Liver (tissue), 9 donors: ENCODE data around the gene MRPL49. TPM values are rescaled to one million over a fixed set of nuclear protein-coding genes. Genes with fewer than 3 reads are reported as not detected.

ENCODE experiments used
- DNase-seq: peaks from one replicate; pipeline ENCODE4 v3.0.0-alpha.2; 2017; ENCODE audit warnings: low spot score
- H3K27ac ChIP-seq, 2 donors: one replicate each; pipeline ENCODE4 v1.7.0; 2013; ENCODE audit warnings: inconsistent platforms in 2 of 2, low read length in 2 of 2, control low read depth in 1 of 2, low read depth in 1 of 2, mild to moderate bottlenecking in 1 of 2
- H3K27me3 ChIP-seq, 4 donors: one replicate each; pipeline versions ENCODE4 v1.6.1 to v1.7.0; 2013; ENCODE audit warnings: low read length in 3 of 4, inconsistent platforms in 1 of 4, mild to moderate bottlenecking in 1 of 4, moderate library complexity in 1 of 4; ENCODE audit not compliant: control insufficient read depth in 4 of 4, insufficient read depth in 4 of 4
- H3K36me3 ChIP-seq, 4 donors: one replicate each; pipeline versions ENCODE4 v1.6.1 to v1.7.0; 2013; ENCODE audit warnings: low read length in 3 of 4, mild to moderate bottlenecking in 3 of 4, low read depth in 1 of 4, moderate library complexity in 1 of 4; ENCODE audit not compliant: control insufficient read depth in 4 of 4, insufficient read depth in 3 of 4
- H3K4me1 ChIP-seq, 4 donors: one replicate each; pipeline versions ENCODE4 v1.6.1 to v1.7.0; 2013; ENCODE audit warnings: low read length in 3 of 4, mild to moderate bottlenecking in 3 of 4, moderate library complexity in 1 of 4; ENCODE audit not compliant: control insufficient read depth in 4 of 4, insufficient read depth in 4 of 4
- H3K4me3 ChIP-seq, 3 donors: one replicate each; pipeline versions ENCODE4 v1.6.1 to v1.7.0; 2013; ENCODE audit warnings: low read length in 3 of 3, control low read depth in 1 of 3, low read depth in 1 of 3, mild to moderate bottlenecking in 1 of 3
- H3K9ac ChIP-seq, 2 donors: one replicate each; pipeline ENCODE4 v1.7.0; 2013; ENCODE audit warnings: low read length in 2 of 2, mild to moderate bottlenecking in 2 of 2, moderate library complexity in 2 of 2, control low read depth in 1 of 2, low read depth in 1 of 2
- H3K9me3 ChIP-seq, 4 donors: one replicate each; pipeline versions ENCODE4 v1.6.1 to v1.7.0; 2013; ENCODE audit warnings: low read length in 3 of 4; ENCODE audit not compliant: control insufficient read depth in 4 of 4
- FOXA1 ChIP-seq: IDR thresholded peaks from 2 replicates; pipeline ENCODE4 v1.6.1; 2016; ENCODE audit warnings: antibody characterized with exemption
- FOXA2 ChIP-seq: IDR thresholded peaks from 2 replicates; pipeline ENCODE4 v1.6.1; 2016; ENCODE audit warnings: antibody characterized with exemption
- GABPA ChIP-seq, 2 donors: IDR thresholded peaks in 1 of 2; conservative IDR thresholded peaks in 1 of 2; 2 replicates each; pipeline ENCODE4 v1.6.1; 2016; ENCODE audit warnings: antibody characterized with exemption in 2 of 2, mild to moderate bottlenecking in 1 of 2, moderate library complexity in 1 of 2
- HNF4A ChIP-seq, 2 donors: conservative IDR thresholded peaks; 2 replicates each; pipeline ENCODE4 v1.6.1; 2016; ENCODE audit warnings: antibody characterized with exemption in 2 of 2, mild to moderate bottlenecking in 2 of 2
- HNF4G ChIP-seq: IDR thresholded peaks from 2 replicates; pipeline ENCODE4 v1.6.1; 2016; ENCODE audit warnings: antibody characterized with exemption
- JUND ChIP-seq, 2 donors: IDR thresholded peaks; 2 replicates each; pipeline ENCODE4 v1.6.1; 2016; ENCODE audit warnings: antibody characterized with exemption in 2 of 2
- NR2F2 ChIP-seq: IDR thresholded peaks from 2 replicates; pipeline ENCODE4 v1.6.1; 2016; ENCODE audit warnings: antibody characterized with exemption
- RAD21 ChIP-seq, 2 donors: IDR thresholded peaks; 2 replicates each; pipeline ENCODE4 v1.6.1; 2016; ENCODE audit warnings: antibody characterized with exemption in 2 of 2, mild to moderate bottlenecking in 2 of 2
- RXRA ChIP-seq, 2 donors: IDR thresholded peaks; 2 replicates each; pipeline ENCODE4 v1.6.1; 2017 to 2018; ENCODE audit warnings: antibody characterized with exemption in 2 of 2, mild to moderate bottlenecking in 1 of 2
- TAF1 ChIP-seq: conservative IDR thresholded peaks from 2 replicates; pipeline ENCODE4 v1.6.1; 2016; ENCODE audit warnings: antibody characterized with exemption, mild to moderate bottlenecking
- YY1 ChIP-seq: IDR thresholded peaks from 2 replicates; pipeline ENCODE4 v1.6.1; 2016; ENCODE audit warnings: antibody characterized with exemption, mild to moderate bottlenecking
- WGBS: extraction: QIAGEN DNeasy Blood & Tissue Kit; methylation state at CpG from one replicate; pipeline ENCODE4 v1.1.7; 2013; 5-methylcytosine and 5-hydroxymethylcytosine counted together
- polyA plus RNA-seq, 2 donors: library from polyadenylated mRNA; stranded (reverse) in 1 of 2; unstranded in 1 of 2; fragments of 200-250 nt in 1 of 2; fragments of >200 nt in 1 of 2; fragmentation: Nextera tagmentation in 1 of 2; extraction: Ambion mirVana in 1 of 2; gene quantifications; one replicate each; pipeline versions ENCODE4 v1.2.1 to v1.2.3, GENCODE V29; 2013 to 2015
- total RNA-seq, 2 donors: library from RNA; depleted of rRNA; stranded (reverse); fragments of >200 nt; gene quantifications; one replicate each; pipeline ENCODE4 v1.2.3, GENCODE V29; 2014
- TF ChIP-seq, protein P1 (sequence below): fragments of 150-350 bp; IDR thresholded peaks from 2 replicates; pipeline ENCODE4 v1.5.1; 2017; ENCODE audit warnings: improper control_type of control experiment, low read depth, low read length; ENCODE audit not compliant: missing input control
- TF ChIP-seq, protein P2 (sequence below): IDR thresholded peaks from 2 replicates; pipeline ENCODE4 v1.6.1; 2016; ENCODE audit warnings: antibody characterized with exemption
- TF ChIP-seq, protein P3 (sequence below): IDR thresholded peaks from 2 replicates; pipeline ENCODE4 v1.6.1; 2016; ENCODE audit warnings: antibody characterized with exemption
- TF ChIP-seq, protein P4 (sequence below): IDR thresholded peaks from 2 replicates; pipeline ENCODE4 v1.6.1; 2016; ENCODE audit warnings: antibody characterized with exemption
- TF ChIP-seq, protein P5 (sequence below): IDR thresholded peaks from 2 replicates; pipeline ENCODE4 v1.6.1; 2016; ENCODE audit warnings: antibody characterized with exemption, mild to moderate bottlenecking
- donor health status: healthy.
- donor health status: healthy.
- donor health status: healthy.
- donor health status: healthy.
- donor health status: healthy.

Gene MRPL49
- total and polyA plus RNA-seq, 4 donors: 31.1 to 47.2 (median 35.4) TPM

DNA sequence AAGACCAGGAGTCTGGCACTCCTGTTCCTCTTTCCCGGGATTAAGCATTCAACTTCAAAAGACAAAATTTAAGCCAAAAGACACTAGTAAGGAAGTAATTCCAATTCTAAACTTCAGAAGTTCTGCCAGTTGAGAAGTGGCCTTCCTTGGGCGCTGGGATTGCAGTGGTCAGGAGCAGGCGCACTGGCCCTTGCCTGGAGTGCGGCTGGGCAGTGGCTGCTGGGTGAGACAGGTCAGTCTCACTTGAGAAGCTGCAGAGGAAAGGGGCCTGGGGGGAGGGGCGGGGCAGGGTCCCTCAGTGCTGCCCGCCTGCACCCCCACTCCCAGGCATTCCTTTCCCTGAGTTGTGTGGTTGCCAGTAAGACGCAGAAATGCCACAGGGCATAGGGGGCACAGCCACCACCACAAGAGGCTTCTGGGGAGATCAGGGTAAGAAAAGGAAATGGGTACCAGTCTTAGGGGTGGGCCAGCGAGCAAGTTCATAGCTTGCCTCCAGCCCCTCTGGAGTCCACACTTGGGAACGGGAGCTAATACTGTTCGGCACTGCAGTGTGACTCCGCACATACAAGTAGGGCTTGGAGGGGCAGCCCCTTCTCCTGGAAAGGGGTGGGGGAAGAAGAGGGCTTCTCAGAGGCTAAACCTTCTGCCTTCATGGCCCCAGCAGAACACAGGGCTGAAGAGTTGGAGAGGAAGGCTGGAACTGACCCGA lies 5.5 kb downstream of the MRPL49 start (continued):
- TF ChIP-seq YY1 (no peak), FOXA1 (no peak), RAD21 (IDR thresholded peaks at IDR 0.05) (no peak)

DNA sequence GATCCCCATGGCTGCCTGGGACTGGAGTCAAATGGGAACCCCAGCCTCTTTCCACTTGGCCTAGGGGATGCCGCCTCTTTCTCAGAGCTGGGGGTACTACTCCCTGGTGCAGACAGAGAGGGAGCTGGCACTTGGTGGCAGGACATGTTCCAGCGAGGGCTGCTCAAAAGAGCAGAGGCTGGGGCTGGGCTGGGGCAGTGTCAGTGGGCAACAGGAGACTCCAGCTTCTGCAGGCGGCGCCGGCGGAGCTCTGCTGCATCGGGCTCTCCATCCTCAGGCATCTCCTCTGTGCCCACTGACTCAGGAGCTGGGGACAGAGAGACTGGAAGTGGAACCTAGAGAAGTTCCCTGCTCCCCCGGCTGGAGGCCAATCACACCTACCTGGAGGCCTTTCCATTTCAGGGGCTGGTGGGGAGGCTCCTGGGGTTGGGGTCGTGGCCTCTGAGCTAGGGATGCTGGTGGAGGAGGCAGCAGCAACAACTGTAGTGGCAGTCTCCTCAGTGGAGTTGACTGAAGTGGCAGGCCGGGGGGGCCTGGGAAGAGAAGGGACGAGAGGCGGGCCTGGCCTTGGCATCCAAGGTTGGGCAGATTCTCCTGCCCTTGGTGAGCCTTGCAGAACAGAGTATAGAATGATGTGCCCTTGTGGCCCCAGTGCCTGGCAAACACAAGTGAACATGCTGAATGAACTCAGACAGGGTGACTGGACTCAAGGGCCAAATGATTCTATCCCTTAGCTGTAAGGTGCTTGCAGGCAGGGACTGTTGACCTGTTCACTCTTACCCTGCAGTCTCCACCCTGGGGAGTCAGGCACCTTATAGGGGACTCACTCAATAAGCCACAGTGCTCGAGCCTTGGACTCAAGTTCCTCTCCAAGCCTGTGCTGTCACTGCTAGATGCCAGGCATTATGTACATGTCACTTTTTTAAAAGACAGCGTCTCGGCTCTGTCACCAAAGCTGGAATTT lies 6.3 kb downstream of the MRPL49 start:
- H3K9me3 ChIP-seq: no peaks in the 10 kb centered on the region
- no peak overlapping the region for H3K27ac ChIP-seq
- no peak overlapping the region for H3K9ac ChIP-seq
- no peak for TF ChIP-seq RXRA (IDR thresholded peaks at IDR 0.05)
- TF ChIP-seq, protein P1, sequence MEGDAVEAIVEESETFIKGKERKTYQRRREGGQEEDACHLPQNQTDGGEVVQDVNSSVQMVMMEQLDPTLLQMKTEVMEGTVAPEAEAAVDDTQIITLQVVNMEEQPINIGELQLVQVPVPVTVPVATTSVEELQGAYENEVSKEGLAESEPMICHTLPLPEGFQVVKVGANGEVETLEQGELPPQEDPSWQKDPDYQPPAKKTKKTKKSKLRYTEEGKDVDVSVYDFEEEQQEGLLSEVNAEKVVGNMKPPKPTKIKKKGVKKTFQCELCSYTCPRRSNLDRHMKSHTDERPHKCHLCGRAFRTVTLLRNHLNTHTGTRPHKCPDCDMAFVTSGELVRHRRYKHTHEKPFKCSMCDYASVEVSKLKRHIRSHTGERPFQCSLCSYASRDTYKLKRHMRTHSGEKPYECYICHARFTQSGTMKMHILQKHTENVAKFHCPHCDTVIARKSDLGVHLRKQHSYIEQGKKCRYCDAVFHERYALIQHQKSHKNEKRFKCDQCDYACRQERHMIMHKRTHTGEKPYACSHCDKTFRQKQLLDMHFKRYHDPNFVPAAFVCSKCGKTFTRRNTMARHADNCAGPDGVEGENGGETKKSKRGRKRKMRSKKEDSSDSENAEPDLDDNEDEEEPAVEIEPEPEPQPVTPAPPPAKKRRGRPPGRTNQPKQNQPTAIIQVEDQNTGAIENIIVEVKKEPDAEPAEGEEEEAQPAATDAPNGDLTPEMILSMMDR: no peak
- TF ChIP-seq JUND (IDR thresholded peaks at IDR 0.05): no peak
- no peak for TF ChIP-seq HNF4G
- TF ChIP-seq YY1: no peak
- TF ChIP-seq NR2F2: no peak
- TF ChIP-seq HNF4A (conservative IDR thresholded peaks at IDR 0.05): no peak
- TF ChIP-seq TAF1: no peak
- TF ChIP-seq, protein P2, sequence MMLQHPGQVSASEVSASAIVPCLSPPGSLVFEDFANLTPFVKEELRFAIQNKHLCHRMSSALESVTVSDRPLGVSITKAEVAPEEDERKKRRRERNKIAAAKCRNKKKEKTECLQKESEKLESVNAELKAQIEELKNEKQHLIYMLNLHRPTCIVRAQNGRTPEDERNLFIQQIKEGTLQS: no peak
- TF ChIP-seq GABPA (IDR thresholded peaks at IDR 0.05 in 1 of 2, conservative IDR thresholded peaks at IDR 0.05 in 1 of 2): no peak
- TF ChIP-seq, protein P3, sequence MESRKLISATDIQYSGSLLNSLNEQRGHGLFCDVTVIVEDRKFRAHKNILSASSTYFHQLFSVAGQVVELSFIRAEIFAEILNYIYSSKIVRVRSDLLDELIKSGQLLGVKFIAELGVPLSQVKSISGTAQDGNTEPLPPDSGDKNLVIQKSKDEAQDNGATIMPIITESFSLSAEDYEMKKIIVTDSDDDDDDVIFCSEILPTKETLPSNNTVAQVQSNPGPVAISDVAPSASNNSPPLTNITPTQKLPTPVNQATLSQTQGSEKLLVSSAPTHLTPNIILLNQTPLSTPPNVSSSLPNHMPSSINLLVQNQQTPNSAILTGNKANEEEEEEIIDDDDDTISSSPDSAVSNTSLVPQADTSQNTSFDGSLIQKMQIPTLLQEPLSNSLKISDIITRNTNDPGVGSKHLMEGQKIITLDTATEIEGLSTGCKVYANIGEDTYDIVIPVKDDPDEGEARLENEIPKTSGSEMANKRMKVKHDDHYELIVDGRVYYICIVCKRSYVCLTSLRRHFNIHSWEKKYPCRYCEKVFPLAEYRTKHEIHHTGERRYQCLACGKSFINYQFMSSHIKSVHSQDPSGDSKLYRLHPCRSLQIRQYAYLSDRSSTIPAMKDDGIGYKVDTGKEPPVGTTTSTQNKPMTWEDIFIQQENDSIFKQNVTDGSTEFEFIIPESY: no peak
- TF ChIP-seq, protein P4, sequence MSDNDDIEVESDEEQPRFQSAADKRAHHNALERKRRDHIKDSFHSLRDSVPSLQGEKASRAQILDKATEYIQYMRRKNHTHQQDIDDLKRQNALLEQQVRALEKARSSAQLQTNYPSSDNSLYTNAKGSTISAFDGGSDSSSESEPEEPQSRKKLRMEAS: no peak
- no peak for TF ChIP-seq RAD21 (IDR thresholded peaks at IDR 0.05)
- no peak for TF ChIP-seq FOXA2
- TF ChIP-seq FOXA1: no peak
- TF ChIP-seq, protein P5, sequence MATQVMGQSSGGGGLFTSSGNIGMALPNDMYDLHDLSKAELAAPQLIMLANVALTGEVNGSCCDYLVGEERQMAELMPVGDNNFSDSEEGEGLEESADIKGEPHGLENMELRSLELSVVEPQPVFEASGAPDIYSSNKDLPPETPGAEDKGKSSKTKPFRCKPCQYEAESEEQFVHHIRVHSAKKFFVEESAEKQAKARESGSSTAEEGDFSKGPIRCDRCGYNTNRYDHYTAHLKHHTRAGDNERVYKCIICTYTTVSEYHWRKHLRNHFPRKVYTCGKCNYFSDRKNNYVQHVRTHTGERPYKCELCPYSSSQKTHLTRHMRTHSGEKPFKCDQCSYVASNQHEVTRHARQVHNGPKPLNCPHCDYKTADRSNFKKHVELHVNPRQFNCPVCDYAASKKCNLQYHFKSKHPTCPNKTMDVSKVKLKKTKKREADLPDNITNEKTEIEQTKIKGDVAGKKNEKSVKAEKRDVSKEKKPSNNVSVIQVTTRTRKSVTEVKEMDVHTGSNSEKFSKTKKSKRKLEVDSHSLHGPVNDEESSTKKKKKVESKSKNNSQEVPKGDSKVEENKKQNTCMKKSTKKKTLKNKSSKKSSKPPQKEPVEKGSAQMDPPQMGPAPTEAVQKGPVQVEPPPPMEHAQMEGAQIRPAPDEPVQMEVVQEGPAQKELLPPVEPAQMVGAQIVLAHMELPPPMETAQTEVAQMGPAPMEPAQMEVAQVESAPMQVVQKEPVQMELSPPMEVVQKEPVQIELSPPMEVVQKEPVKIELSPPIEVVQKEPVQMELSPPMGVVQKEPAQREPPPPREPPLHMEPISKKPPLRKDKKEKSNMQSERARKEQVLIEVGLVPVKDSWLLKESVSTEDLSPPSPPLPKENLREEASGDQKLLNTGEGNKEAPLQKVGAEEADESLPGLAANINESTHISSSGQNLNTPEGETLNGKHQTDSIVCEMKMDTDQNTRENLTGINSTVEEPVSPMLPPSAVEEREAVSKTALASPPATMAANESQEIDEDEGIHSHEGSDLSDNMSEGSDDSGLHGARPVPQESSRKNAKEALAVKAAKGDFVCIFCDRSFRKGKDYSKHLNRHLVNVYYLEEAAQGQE: no peak
- DNase-seq: no peak
- peaks cover 0 to 28% (median 22%) of the 10 kb centered on the region in 4 donors for H3K4me1 ChIP-seq
- WGBS: 90% methylated on average over 15 of the region's 15 CpGs
- H3K4me3 ChIP-seq: no peak overlapping the region
- H3K36me3 ChIP-seq: peaks cover 43 to 83% (median 58%) of the 10 kb centered on the region in 4 donors
- no peaks in the 10 kb centered on the region for H3K27me3 ChIP-seq
